Measurements from ENCODE around the gene SRSF3.

SRSF3 gene

GRCh38 chr6:36631326-36632011, 37.3 kb downstream of the SRSF3 start:
- H3K27ac ChIP-seq (ENCODE audit: low read depth, low read length, poor library complexity, severe bottlenecking) = no peak overlapping the region
- H3K9me3 ChIP-seq (ENCODE audit: low read length) = no peaks in the 10 kb centered on the region
- H3K36me3 ChIP-seq (ENCODE audit: insufficient read depth, low read length) = no peaks in the 10 kb centered on the region
- H3K4me1 ChIP-seq (ENCODE audit: insufficient read depth, low read length, severe bottlenecking) = no peaks in the 10 kb centered on the region
- no peaks in the 10 kb centered on the region for H4K20me1 ChIP-seq (ENCODE audit: insufficient read depth, low read length)
- no peaks in the 10 kb centered on the region for H3K79me2 ChIP-seq (ENCODE audit: insufficient read depth, low read length)
- no peaks in the 10 kb centered on the region for H3F3A ChIP-seq (ENCODE audit: insufficient read depth, low read length)
- peaks cover 4% of the 10 kb centered on the region; the same call in 1 of the 2 replicates for H3K27me3 ChIP-seq (ENCODE audit: insufficient read depth, low read length)
- no peaks in the 10 kb centered on the region for H3K9me2 ChIP-seq (ENCODE audit: low read depth, low read length)
- no peak overlapping the region for H3K4me2 ChIP-seq (ENCODE audit: low read length)
- H2AFZ ChIP-seq (ENCODE audit: low read length) = no peak overlapping the region
- TF ChIP-seq, protein P1, sequence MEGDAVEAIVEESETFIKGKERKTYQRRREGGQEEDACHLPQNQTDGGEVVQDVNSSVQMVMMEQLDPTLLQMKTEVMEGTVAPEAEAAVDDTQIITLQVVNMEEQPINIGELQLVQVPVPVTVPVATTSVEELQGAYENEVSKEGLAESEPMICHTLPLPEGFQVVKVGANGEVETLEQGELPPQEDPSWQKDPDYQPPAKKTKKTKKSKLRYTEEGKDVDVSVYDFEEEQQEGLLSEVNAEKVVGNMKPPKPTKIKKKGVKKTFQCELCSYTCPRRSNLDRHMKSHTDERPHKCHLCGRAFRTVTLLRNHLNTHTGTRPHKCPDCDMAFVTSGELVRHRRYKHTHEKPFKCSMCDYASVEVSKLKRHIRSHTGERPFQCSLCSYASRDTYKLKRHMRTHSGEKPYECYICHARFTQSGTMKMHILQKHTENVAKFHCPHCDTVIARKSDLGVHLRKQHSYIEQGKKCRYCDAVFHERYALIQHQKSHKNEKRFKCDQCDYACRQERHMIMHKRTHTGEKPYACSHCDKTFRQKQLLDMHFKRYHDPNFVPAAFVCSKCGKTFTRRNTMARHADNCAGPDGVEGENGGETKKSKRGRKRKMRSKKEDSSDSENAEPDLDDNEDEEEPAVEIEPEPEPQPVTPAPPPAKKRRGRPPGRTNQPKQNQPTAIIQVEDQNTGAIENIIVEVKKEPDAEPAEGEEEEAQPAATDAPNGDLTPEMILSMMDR (IDR thresholded peaks at IDR 0.05; ENCODE audit: low read length) = no peak
- TF ChIP-seq EZH2 (IDR thresholded peaks at IDR 0.05; ENCODE audit: borderline replicate concordance, low read length) = no peak
- H3K4me3 ChIP-seq (ENCODE audit: low read depth, low read length, poor library complexity, severe bottlenecking) = no peak overlapping the region
- no peak overlapping the region for H3K9ac ChIP-seq (ENCODE audit: low read length)

DNA sequence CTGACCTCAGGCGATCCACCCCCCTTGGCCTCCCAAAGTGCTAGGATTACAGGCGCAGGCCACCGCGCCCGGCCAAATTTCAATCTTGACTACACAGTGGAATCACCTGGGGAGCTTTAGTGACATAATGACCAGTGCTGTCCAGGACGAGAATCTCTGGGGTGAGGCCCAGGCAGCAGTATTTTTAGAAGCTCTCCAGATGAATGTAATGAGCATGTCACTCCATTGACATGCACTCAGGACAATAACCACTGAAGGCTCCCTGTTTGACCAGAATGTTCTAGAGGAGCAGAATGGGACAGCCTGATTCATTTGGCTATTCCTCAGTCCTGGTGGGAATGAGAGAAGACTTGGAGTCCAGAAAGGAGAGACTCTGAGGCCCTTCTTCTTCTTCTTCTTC, 39.2 kb downstream of the SRSF3 start:
- H3K27ac ChIP-seq (ENCODE audit: low read depth, low read length, poor library complexity, severe bottlenecking) = no peak overlapping the region
- no peak for TF ChIP-seq EZH2 (IDR thresholded peaks at IDR 0.05; ENCODE audit: borderline replicate concordance, low read length)
- TF ChIP-seq, protein P1 (IDR thresholded peaks at IDR 0.05; ENCODE audit: low read length) = no peak
- H3K4me2 ChIP-seq (ENCODE audit: low read length) = no peak overlapping the region
- no peak overlapping the region for H3K9ac ChIP-seq (ENCODE audit: low read length)
- H3K9me2 ChIP-seq (ENCODE audit: low read depth, low read length) = no peaks in the 10 kb centered on the region
- no peaks in the 10 kb centered on the region for H4K20me1 ChIP-seq (ENCODE audit: insufficient read depth, low read length)
- no peaks in the 10 kb centered on the region for H3K79me2 ChIP-seq (ENCODE audit: insufficient read depth, low read length)
- H3K4me3 ChIP-seq (ENCODE audit: low read depth, low read length, poor library complexity, severe bottlenecking) = no peak overlapping the region
- no peaks in the 10 kb centered on the region for H3K4me1 ChIP-seq (ENCODE audit: insufficient read depth, low read length, severe bottlenecking)
- peaks cover 4% of the 10 kb centered on the region; the same call in 1 of the 2 replicates for H3K27me3 ChIP-seq (ENCODE audit: insufficient read depth, low read length)
- H3K36me3 ChIP-seq (ENCODE audit: insufficient read depth, low read length) = no peaks in the 10 kb centered on the region
- H2AFZ ChIP-seq (ENCODE audit: low read length) = no peak overlapping the region
- no peaks in the 10 kb centered on the region for H3F3A ChIP-seq (ENCODE audit: insufficient read depth, low read length)
- H3K9me3 ChIP-seq (ENCODE audit: low read length) = no peaks in the 10 kb centered on the region

GRCh38 chr6:36633915-36634314, 39.8 kb downstream of the SRSF3 start:
- no peak overlapping the region for H3K4me2 ChIP-seq (ENCODE audit: low read length)

More at GRCh38 chr6:36633915-36634314, 39.8 kb downstream of the SRSF3 start:
- H3K27ac ChIP-seq (ENCODE audit: low read depth, low read length, poor library complexity, severe bottlenecking) = no peak overlapping the region
- no peak overlapping the region for H3K4me3 ChIP-seq (ENCODE audit: low read depth, low read length, poor library complexity, severe bottlenecking)
- no peaks in the 10 kb centered on the region for H3K9me2 ChIP-seq (ENCODE audit: low read depth, low read length)
- no peaks in the 10 kb centered on the region for H3K9me3 ChIP-seq (ENCODE audit: low read length)
- no peaks in the 10 kb centered on the region for H3F3A ChIP-seq (ENCODE audit: insufficient read depth, low read length)
- no peaks in the 10 kb centered on the region for H4K20me1 ChIP-seq (ENCODE audit: insufficient read depth, low read length)
- peaks cover 4% of the 10 kb centered on the region; the same call in 1 of the 2 replicates for H3K27me3 ChIP-seq (ENCODE audit: insufficient read depth, low read length)
- TF ChIP-seq, protein P1 (IDR thresholded peaks at IDR 0.05; ENCODE audit: low read length) = no peak
- TF ChIP-seq EZH2 (IDR thresholded peaks at IDR 0.05; ENCODE audit: borderline replicate concordance, low read length) = no peak
- H3K9ac ChIP-seq (ENCODE audit: low read length) = no peak overlapping the region
- no peaks in the 10 kb centered on the region for H3K36me3 ChIP-seq (ENCODE audit: insufficient read depth, low read length)
- H2AFZ ChIP-seq (ENCODE audit: low read length) = no peak overlapping the region
- H3K4me1 ChIP-seq (ENCODE audit: insufficient read depth, low read length, severe bottlenecking) = no peaks in the 10 kb centered on the region
- no peaks in the 10 kb centered on the region for H3K79me2 ChIP-seq (ENCODE audit: insufficient read depth, low read length)
